Neuronal stem cell (in vitro differentiated cells): ENCODE results near the gene SERTAD2.

ENCODE experiments used
- DNase-seq: peaks from one replicate; pipeline ENCODE4 v3.0.0-alpha.2; 2013; ENCODE audit warnings: low spot score
- H2AFZ ChIP-seq: one replicate; pipeline ENCODE4 v1.6.1; 2013; ENCODE audit warnings: mild to moderate bottlenecking, low read length, inconsistent platforms
- H2AK5ac ChIP-seq: 2 replicates; pipeline ENCODE4 v1.6.1; 2013; ENCODE audit warnings: low read depth, mild to moderate bottlenecking, inconsistent platforms, low read length, moderate library complexity, mixed read lengths
- H2BK120ac ChIP-seq: 2 replicates; pipeline ENCODE4 v1.6.1; 2013; ENCODE audit warnings: low read depth, mild to moderate bottlenecking, inconsistent platforms, low read length, moderate library complexity, mixed read lengths
- H2BK12ac ChIP-seq: one replicate; pipeline ENCODE4 v1.6.1; 2013; ENCODE audit warnings: low read length, inconsistent platforms
- H2BK15ac ChIP-seq: 2 replicates; pipeline ENCODE4 v1.6.1; 2013; ENCODE audit warnings: mild to moderate bottlenecking, low read length, inconsistent platforms, mixed read lengths
- H2BK5ac ChIP-seq: one replicate; pipeline ENCODE4 v1.6.1; 2013; ENCODE audit warnings: inconsistent platforms, mild to moderate bottlenecking, low read length, moderate library complexity
- H3K14ac ChIP-seq: one replicate; pipeline ENCODE4 v1.6.1; 2013; ENCODE audit warnings: low read length, inconsistent platforms
- H3K18ac ChIP-seq: 2 replicates; pipeline ENCODE4 v1.6.1; 2013; ENCODE audit warnings: low read length, inconsistent platforms
- H3K23ac ChIP-seq: 2 replicates; pipeline ENCODE4 v1.6.1; 2013; ENCODE audit warnings: low read depth, mild to moderate bottlenecking, mixed read lengths, low read length, inconsistent platforms; ENCODE audit not compliant: poor library complexity
- H3K27ac ChIP-seq: replicated peaks from 3 replicates; pipeline ENCODE4 v1.5.1; 2013; ENCODE audit warnings: low read length, inconsistent platforms
- H3K27me3 ChIP-seq, 3 experiments: 2 replicates each; pipeline ENCODE4 v1.6.1; 2013; ENCODE audit warnings: low read length in 3 of 3, mild to moderate bottlenecking in 2 of 3, inconsistent platforms in 1 of 3, low read depth in 1 of 3, mixed read lengths in 1 of 3, moderate library complexity in 1 of 3; ENCODE audit not compliant: control insufficient read depth in 3 of 3, insufficient read depth in 3 of 3
- H3K36me3 ChIP-seq, 2 donors: replicated peaks in 1 of 2; 2 replicates each; pipeline ENCODE4 v1.6.1; 2013; ENCODE audit warnings: low read length in 2 of 2; ENCODE audit not compliant: control insufficient read depth in 2 of 2, insufficient read depth in 2 of 2
- H3K4ac ChIP-seq: 2 replicates; pipeline ENCODE4 v1.6.1; 2013; ENCODE audit warnings: inconsistent platforms, mild to moderate bottlenecking, low read length, moderate library complexity
- H3K4me1 ChIP-seq, 2 donors: 1 replicate in 1 of 2; 2 replicates in 1 of 2; pipeline ENCODE4 v1.6.1; 2013; ENCODE audit warnings: low read length in 2 of 2, low read depth in 1 of 2; ENCODE audit not compliant: control insufficient read depth in 2 of 2, insufficient read depth in 1 of 2
- H3K4me2 ChIP-seq: one replicate; pipeline ENCODE4 v1.6.1; 2013; ENCODE audit warnings: mild to moderate bottlenecking, low read length, inconsistent platforms; ENCODE audit not compliant: insufficient read depth, poor library complexity, severe bottlenecking
- H3K4me3 ChIP-seq, 2 donors: 2 replicates each; pipeline ENCODE4 v1.5.1; 2013; ENCODE audit warnings: low read length in 2 of 2, mild to moderate bottlenecking in 2 of 2, inconsistent platforms in 1 of 2, moderate library complexity in 1 of 2
- H3K79me1 ChIP-seq: one replicate; pipeline ENCODE4 v1.6.1; 2013; ENCODE audit warnings: low read depth, mild to moderate bottlenecking, inconsistent platforms, low read length, moderate library complexity
- H3K9ac ChIP-seq: one replicate; pipeline ENCODE4 v1.6.1; 2013; ENCODE audit warnings: mild to moderate bottlenecking, low read depth, low read length, inconsistent platforms; ENCODE audit not compliant: poor library complexity
- H3K9me3 ChIP-seq, 2 donors: replicated peaks in 1 of 2; 2 replicates each; pipeline versions ENCODE3 to v1.6.1; 2013; ENCODE audit warnings: low read length in 2 of 2, mild to moderate bottlenecking in 2 of 2, inconsistent platforms in 1 of 2, low read depth in 1 of 2, mixed read lengths in 1 of 2, moderate library complexity in 1 of 2; ENCODE audit not compliant: control insufficient read depth in 2 of 2, insufficient read depth in 1 of 2
- H4K8ac ChIP-seq: one replicate; pipeline ENCODE4 v1.6.1; 2013; ENCODE audit warnings: low read depth, mild to moderate bottlenecking, inconsistent platforms, low read length, moderate library complexity
- H4K91ac ChIP-seq: one replicate; pipeline ENCODE4 v1.6.1; 2013; ENCODE audit warnings: low read length, low read depth, mild to moderate bottlenecking, inconsistent platforms; ENCODE audit not compliant: poor library complexity
- WGBS, 2 donors: extraction: QIAGEN DNeasy Blood & Tissue Kit; methylation state at CpG; one replicate each; pipeline ENCODE4 v1.1.7; 2013; ENCODE audit warnings: missing lambda C conversion rate in 2 of 2, mixed read lengths in 1 of 2; ENCODE audit not compliant: insufficient read length in 2 of 2, insufficient replicate concordance in 1 of 2; ENCODE audit errors: extremely low coverage in 2 of 2; 5-methylcytosine and 5-hydroxymethylcytosine counted together

SERTAD2 gene

DNA sequence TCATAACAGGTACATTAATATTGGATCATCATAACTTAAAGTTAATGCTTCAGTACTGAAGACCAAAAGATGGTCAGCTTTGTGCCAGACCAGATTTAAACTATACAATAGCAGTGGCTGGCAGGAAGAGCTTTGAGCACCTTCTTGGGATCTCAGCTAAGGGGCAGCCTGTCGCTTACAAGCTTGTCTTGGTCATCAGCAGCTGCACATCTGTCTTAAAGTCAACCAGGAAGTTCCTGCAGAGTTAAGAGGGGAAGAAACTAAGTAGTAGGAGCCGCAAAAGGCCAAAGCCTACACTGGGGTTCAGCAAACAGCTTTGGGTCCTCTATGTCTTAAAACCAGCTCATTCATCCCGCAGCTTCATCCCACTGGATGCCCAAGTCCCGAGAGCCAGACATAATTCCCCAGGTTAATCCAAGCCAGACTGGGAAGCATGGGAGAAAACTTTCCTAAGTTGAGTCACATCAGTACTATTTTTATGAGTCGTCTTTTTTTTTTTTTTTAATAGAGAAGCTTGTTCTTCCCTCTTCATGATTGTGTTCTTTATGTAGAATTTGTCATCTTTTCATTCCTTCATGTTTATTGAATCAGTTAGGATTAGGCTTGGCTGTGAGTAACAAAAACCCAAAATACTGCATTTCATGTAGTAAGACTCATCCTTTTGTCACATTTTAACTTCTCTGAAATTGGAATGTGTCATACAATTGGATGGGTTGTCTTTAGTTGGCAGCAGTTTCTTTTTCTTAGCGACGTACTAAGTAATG is 59.3 kb downstream of the SERTAD2 start:
- no peaks in the 10 kb centered on the region for H3K4me1 ChIP-seq
- no peak overlapping the region for H4K91ac ChIP-seq
- DNase-seq = no peak
- H3K18ac ChIP-seq = no peak overlapping the region
- H3K9ac ChIP-seq = no peak overlapping the region
- no peak overlapping the region for H3K4me2 ChIP-seq
- peaks cover 5 to 30% of the 10 kb centered on the region in 2 donors for H3K36me3 ChIP-seq
- no peak overlapping the region for H3K14ac ChIP-seq
- H2BK12ac ChIP-seq = no peak overlapping the region
- no peak overlapping the region for H2BK15ac ChIP-seq
- no peak overlapping the region for H2AFZ ChIP-seq
- H3K4ac ChIP-seq = no peak overlapping the region
- H3K27me3 ChIP-seq = peaks cover 0 to 5% (median 0%) of the 10 kb centered on the region in 3 experiments
- no peak overlapping the region for H2BK5ac ChIP-seq
- no peak overlapping the region for H4K8ac ChIP-seq
- H3K9me3 ChIP-seq = no peaks in the 10 kb centered on the region
- no peak overlapping the region for H3K4me3 ChIP-seq
- H2BK120ac ChIP-seq = no peak overlapping the region
- no CpG with 5 or more reads among the region's 7 CpGs for WGBS, 2 donors
- H2AK5ac ChIP-seq = no peak overlapping the region
- H3K79me1 ChIP-seq = no peaks in the 10 kb centered on the region
- H3K27ac ChIP-seq = no peak overlapping the region
- no peak overlapping the region for H3K23ac ChIP-seq

DNA sequence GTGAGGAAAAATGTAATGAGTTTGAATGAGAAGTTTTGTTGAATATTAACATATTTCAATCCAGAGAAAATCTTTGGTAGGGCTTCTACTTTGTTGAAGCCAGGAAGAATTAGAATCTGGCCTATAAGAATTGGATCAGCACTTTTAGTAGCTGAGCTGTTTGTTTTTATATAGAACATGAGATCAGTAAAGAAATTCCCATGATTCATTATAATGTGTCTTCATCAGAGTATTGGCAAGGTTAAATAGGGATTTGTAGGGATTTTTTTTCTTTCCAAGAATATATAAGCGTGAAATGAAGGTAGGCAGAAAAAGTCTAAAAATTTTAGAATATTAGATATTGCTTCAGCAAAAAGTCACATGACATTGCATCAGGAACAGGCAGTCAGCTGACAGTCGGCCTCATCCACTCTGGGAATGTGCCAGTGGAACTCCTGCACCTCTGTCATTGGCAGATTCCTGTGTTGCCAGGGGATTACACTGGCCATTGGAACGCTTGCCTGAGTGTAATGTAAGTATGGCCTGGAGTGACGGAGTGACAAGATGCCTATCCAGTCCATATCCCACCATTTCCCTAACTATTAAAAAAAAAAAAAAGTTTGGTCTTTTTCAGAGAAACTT is 60.6 kb downstream of the SERTAD2 start:
- no peaks in the 10 kb centered on the region for H3K27me3 ChIP-seq
- no peak overlapping the region for H4K91ac ChIP-seq
- no peak overlapping the region for H3K14ac ChIP-seq
- H2BK5ac ChIP-seq = no peak overlapping the region
- H3K4me2 ChIP-seq = no peak overlapping the region
- no CpG with 5 or more reads among the region's 4 CpGs for WGBS, 2 donors
- H3K27ac ChIP-seq = no peak overlapping the region
- H2AK5ac ChIP-seq = no peak overlapping the region
- no peak overlapping the region for H3K4me3 ChIP-seq
- H3K36me3 ChIP-seq = peaks cover 5 to 42% of the 10 kb centered on the region in 2 donors
- H3K9ac ChIP-seq = no peak overlapping the region
- no peak overlapping the region for H3K4ac ChIP-seq
- DNase-seq = no peak
- H3K4me1 ChIP-seq = no peaks in the 10 kb centered on the region
- no peak overlapping the region for H4K8ac ChIP-seq
- H3K18ac ChIP-seq = no peak overlapping the region
- no peaks in the 10 kb centered on the region for H3K9me3 ChIP-seq
- no peak overlapping the region for H2AFZ ChIP-seq
- no peak overlapping the region for H3K23ac ChIP-seq
- H3K79me1 ChIP-seq = no peaks in the 10 kb centered on the region
- no peak overlapping the region for H2BK120ac ChIP-seq
- H2BK15ac ChIP-seq = no peak overlapping the region
- no peak overlapping the region for H2BK12ac ChIP-seq

DNA sequence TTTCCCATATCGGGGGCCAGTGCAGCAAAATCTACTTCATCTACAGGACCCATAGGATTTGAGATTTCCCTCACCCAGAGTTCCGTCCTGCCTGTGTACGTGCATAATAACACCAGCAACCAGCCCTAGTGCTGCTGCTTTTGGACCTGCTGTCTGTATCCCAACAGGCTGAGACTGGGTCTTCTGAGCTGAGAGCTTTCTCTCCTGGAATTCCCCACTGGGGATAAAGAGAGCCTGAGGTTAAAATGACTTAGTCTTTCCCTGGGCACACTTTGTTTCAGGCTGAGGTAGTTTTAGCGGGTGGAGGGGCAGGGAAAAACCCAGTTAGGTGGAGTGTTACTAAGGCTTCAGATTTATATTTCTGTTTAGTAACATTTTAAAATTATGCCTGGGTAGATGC is 62.5 kb downstream of the SERTAD2 start:
- no CpG with 5 or more reads among the region's 4 CpGs for WGBS, 2 donors

DNA sequence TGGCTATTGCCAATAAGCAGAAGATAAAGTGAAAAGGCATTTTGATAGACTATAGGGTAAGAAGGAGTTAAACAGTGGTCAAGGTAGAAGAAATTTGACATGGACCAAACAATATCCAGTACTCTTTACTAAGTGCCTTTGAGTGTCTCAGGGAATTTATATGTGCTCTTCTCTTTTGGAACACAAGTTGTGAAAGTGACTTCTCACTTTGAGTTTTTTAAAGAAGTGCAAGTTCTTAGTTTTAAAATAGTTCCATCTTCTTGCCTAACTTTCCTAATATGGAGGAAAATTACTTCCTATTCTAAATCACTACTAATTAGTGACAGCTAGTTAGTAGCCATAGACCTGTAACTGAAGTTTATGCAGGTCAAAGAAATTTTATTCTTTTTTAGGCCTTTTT is 66.2 kb downstream of the SERTAD2 start:
- Histone ChIP-seq H3K4me3 (no peak overlapping the region), H3K27ac (no peak overlapping the region), H4K8ac (no peak overlapping the region), H2BK12ac (no peak overlapping the region), H4K91ac (no peak overlapping the region), H3K79me1 (no peaks in the 10 kb centered on the region), H2AFZ (no peak overlapping the region), H3K36me3 (peaks cover 4 to 50% of the 10 kb centered on the region in 2 donors), H3K9me3 (no peaks in the 10 kb centered on the region), H3K9ac (no peak overlapping the region), H2BK5ac (no peak overlapping the region), H3K14ac (no peak overlapping the region), H3K27me3 (no peaks in the 10 kb centered on the region), H3K4ac (no peak overlapping the region), H2AK5ac (no peak overlapping the region), H2BK15ac (no peak overlapping the region), H3K4me1 (no peaks in the 10 kb centered on the region), H2BK120ac (no peak overlapping the region), H3K4me2 (no peak overlapping the region), H3K18ac (no peak overlapping the region), H3K23ac (no peak overlapping the region)
- no peak for DNase-seq

More for the DNA sequence above, 62.5 kb downstream of the SERTAD2 start:
- H3K4ac ChIP-seq = no peak overlapping the region
- no peaks in the 10 kb centered on the region for H3K27me3 ChIP-seq
- no peak overlapping the region for H3K4me3 ChIP-seq
- H3K9me3 ChIP-seq = no peaks in the 10 kb centered on the region
- no peaks in the 10 kb centered on the region for H3K4me1 ChIP-seq
- H3K79me1 ChIP-seq = no peaks in the 10 kb centered on the region
- H3K27ac ChIP-seq = no peak overlapping the region
- no peak overlapping the region for H4K8ac ChIP-seq
- no peak overlapping the region for H2BK5ac ChIP-seq
- H3K36me3 ChIP-seq = peaks cover 5 to 45% of the 10 kb centered on the region in 2 donors
- H4K91ac ChIP-seq = no peak overlapping the region
- no peak overlapping the region for H2BK12ac ChIP-seq
- no peak overlapping the region for H2BK15ac ChIP-seq
- H2AK5ac ChIP-seq = no peak overlapping the region
- DNase-seq = no peak
- H3K4me2 ChIP-seq = no peak overlapping the region
- no peak overlapping the region for H3K18ac ChIP-seq
- no peak overlapping the region for H3K23ac ChIP-seq
- H2BK120ac ChIP-seq = no peak overlapping the region
- H3K9ac ChIP-seq = peak overlapping the region; percentile 71
- no peak overlapping the region for H3K14ac ChIP-seq
- no peak overlapping the region for H2AFZ ChIP-seq
